NCI-H526 treated with DMSO at 0.1 percent for 48 hours (cell line): ENCODE results near the gene FMN1.

ENCODE experiments used
- DNase-seq: peaks from one replicate; lab custom pipeline; 2025; lab: John Stamatoyannopoulos, UW

FMN1 gene

DNA sequence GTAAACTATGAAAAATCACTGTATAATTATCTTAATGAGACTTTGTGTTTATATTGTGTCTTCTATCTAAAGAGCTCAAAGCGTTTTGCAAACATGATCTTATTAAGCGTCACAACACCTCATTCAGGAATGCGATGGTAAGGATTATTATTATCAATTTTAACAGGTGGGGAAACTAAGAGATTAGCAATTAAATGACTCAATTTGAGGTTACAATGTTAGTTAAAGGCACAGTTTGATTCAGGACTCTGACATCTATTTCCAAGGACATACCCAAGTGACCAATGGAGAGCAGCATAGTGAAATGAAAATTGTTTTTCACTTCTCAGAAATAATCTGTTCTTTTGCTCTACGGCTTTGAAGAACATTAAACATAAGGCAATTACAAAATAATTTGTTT lies 74.6 kb downstream of the FMN1 start:
- no peak for DNase-seq

DNA sequence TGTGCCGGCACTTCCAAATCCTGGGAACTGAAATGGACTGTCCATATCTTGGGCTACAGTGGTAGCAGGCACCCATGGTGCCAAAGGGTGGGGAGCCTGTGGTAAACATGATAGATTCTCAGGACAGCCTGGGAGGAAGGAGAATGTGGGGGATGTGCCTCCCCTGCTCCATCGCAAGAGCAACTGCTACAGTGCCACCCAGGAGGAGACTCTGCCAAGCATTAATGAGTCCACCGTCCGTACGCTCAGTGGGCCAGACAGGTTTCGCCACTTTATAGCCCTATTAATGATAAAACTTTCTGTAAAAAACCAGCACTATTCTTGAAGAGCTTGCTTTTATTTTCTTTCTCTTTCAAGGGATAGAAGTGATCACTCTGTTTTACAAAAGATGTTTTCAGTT lies 75.2 kb downstream of the FMN1 start:
- DNase-seq: no peak

- DNase-seq: no peak
These were observed 78.3 kb downstream of the FMN1 start for GRCh38 chr15:33116198-33116597.

DNA sequence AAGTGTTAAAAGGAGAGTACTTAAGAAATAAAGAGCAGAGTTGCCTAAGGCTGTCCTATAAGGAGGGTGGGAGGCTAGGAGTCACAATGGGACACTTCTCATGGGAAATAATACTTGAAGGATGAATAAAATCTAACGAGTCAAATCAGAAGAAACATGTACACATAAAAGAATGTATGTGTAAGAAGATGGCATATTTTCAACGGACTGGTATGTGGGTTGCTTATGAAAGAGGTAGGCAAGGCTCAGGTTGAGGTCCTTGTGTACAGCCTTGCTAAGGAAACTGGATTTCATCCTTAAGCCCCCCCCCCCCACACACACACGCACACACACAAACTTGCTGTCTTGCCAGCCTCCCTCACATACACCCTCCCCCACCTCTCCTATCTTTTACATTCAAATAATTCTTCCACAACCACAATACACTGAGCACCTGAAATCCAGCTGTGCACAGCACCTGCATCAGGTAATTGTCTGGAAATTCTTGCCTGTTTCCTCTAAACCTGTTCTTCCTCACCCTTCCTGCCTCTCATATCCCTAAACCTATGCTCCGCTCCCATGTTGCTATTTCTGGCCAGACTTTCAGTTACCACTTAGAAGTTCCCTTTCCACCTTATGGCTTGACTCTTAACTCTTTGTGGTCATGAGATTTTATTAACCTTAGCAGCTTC lies 79.2 kb downstream of the FMN1 start:
- no peak for DNase-seq

DNA sequence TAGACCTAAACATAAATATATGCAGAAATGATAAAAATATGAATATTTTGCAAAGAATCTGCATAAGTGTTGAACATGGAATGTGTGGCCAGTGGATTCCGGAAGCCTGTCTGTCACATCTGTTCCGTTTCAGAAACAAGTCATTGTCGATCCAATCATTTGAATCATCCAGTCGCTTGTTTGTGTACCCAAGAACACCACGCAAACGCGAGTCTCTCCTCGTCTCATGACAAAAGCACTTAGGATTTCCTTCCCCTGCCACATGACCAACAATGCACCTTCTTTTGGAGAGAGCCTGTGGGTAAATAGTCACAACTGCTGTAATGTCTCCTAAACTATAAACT lies 80.2 kb downstream of the FMN1 start:
- no peak for DNase-seq

- DNase-seq: no peak
These were observed 80.7 kb downstream of the FMN1 start for GRCh38 chr15:33113666-33114373.

GRCh38 chr15:33112541-33113105 lies 81.9 kb downstream of the FMN1 start:
- DNase-seq: no peak

- peak; percentile 63 for DNase-seq
These were observed 83.5 kb downstream of the FMN1 start for GRCh38 chr15:33111041-33111451.

DNA sequence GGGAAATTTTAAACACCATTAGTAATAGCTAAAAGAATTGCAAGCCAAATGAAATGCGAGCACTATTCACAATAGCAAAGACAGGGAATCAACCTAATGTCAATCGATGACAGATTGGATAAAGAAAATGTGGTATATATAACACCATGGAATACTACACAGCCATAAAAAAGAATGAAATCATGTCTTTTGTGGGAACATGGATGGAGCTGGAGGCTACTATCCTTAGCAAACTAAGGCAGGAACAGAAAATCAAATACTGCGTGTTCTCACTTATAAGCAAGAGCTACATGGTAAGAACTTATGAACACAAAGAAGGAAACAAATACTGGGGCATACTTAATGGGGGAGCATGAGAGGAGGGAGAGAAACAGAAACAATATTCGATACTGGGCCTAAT lies 85.2 kb downstream of the FMN1 start:
- no peak for DNase-seq

DNA sequence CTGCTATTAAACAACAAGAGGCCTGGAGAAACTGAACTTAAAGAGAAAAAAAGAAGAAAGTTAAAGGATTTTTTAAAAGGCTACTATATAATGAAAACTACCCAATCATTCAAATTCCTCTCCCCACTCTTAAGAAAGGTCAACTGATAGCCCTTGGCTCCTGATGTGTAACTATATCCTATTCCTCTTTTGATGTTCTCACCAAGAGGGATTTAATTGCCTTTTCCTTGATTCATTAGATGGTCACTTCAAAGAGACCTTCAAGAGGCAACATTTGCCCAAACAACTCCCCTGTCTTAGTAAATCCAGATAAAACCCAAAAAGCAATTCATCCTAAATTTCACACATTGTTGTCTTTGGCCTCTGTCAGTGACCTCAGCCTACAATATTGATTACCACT lies 86.0 kb downstream of the FMN1 start:
- DNase-seq: no peak

GRCh38 chr15:33107950-33108349 lies 86.6 kb downstream of the FMN1 start:
- DNase-seq: no peak

DNA sequence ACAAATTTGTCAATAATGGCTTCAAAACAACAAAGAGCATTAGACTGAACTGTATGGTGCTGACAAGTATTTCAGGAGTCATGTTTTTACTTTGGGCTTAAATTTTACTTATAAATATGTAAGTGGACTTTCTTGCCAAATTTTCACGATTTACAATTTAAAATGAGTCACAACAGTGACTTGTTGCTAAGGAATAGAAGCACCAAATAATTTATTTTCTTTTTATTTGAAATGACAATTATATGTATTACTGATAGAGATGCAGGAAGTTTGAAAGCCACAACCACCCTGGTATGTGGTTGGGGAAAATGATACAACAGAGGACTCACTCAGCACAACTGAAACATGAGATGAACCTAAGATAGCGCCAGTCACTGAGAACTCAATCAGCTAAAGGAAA lies 90.3 kb downstream of the FMN1 start:
- DNase-seq: no peak

DNA sequence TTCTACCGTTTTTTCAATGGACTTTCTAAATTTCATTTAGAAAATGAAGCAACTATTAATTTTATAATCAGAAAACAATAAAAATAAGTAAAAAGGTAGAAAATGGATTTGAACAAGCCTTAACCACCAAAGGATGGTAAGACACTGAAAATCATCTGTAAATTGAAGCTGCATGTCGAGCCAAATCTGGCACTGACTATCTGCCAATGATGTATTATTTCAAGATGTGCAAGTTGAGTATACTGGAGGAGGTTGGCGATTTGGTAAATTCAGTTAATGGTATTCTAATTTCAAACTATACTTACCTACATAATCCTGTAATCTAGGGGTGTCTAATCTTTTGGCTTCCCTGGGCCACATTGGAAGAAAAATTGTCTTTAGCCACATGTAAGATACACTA lies 93.5 kb downstream of the FMN1 start:
- no peak for DNase-seq

GRCh38 chr15:33100314-33100713 lies 94.2 kb downstream of the FMN1 start:
- no peak for DNase-seq

GRCh38 chr15:33099739-33100138 lies 94.8 kb downstream of the FMN1 start:
- no peak for DNase-seq

GRCh38 chr15:33099213-33099612 lies 95.3 kb downstream of the FMN1 start:
- no peak for DNase-seq

DNA sequence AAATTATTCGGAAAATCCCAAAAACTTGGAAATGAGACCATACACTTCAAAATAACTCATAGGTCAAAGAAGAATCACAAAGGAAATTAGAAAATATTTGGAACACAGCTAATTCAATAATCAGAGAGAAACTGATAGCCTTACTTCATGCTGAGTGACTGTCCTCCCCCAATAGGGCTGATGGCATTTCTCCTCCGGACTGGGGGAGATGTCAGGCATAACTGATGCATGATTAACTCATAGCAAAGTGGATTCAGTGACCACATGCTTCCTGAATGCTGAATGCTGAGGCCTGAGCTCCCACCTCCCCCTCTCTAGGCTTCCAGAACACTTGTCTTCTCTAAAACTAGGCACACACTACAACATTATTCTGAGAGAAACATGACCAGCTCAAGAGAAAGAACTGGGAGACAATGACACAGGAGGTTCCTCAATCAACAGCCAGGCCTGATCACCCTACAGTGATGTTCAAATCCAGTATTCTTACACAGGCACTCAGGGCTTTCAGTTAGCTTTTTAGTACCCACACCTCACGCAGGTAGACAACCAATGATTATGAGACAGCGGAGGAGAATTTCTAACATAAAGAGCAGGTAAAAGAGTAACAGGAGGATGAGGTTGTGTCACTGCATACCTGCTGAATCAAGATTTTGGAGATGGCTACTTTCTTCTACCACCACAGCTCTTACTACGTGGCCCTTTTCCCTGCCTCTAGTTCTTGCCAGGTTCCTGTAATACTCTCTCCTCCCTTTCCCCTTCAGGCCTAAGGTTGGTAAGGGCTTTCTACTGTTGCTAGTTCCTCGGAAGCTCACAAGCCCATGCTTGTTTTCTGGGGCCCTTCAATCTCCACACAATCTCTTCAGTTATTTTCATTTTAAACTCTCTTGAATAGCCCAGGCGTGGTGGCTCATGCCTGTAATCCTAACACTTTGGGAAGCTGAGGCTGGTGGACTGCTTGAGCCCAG lies 96.1 kb downstream of the FMN1 start:
- DNase-seq: no peak

DNA sequence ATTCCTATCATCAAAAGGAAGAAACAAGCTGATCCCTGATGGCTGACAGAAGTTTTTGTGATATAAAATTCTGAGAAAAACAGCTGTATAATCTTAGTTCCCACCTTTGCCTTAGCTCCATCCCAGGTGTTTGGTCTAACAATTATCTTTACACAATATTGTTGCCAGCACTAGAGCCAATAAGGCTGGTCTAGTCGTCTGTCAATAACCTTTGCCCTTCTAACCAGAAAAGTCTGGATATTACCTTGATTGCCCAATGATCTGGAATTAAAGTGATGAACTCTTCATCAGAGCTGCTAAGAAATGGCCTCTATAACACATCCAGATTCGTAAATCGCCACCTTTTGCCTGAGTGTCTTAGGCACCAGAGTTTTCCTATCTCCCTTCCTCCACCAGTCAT lies 98.4 kb downstream of the FMN1 start:
- no peak for DNase-seq

DNA sequence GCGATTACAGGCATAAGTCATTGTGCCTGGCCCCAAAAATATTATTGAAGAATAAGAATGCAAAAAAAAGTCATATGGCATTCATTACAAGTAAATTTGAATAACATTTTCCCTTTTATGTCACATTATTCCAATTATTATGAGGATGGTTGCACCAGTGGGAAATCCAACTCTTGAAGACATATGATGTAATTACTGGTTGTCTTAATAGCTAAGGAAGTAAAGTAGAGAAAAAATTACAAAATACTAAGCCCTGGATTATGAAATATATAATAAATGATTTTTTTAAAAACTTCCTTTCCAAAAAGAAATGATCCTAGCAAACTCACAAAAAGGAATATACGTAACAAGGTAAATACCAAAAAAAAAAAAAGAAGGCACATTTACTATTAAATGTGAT lies 98.9 kb downstream of the FMN1 start:
- no peak for DNase-seq

DNA sequence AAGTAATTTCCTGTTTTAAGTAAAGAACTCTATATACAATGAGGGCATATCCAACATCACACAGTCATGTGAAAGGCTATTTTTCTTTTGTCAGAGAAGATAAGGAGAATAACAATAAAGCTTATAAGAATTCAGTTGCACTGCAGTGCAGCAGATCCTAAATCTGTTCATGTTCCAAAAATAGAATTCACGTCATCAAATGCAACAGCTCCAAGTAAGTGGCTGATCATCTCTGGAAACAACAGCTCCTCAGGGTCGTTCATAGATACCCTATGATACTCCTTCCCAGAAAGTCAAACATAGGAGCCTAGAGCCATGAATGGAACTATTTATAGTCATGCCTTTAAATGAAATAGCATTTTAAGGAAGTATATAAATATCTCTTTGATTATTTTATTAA lies 100.2 kb downstream of the FMN1 start:
- no peak for DNase-seq

GRCh38 chr15:33093222-33093621 lies 101.3 kb downstream of the FMN1 start:
- DNase-seq: no peak

- no peak for DNase-seq
These were observed 102.4 kb downstream of the FMN1 start for GRCh38 chr15:33091983-33092693.
